ACHN (cell line): ENCODE results near the gene CD74.

ENCODE experiments used
- DNase-seq: peaks from one replicate; pipeline ENCODE4 v3.0.0-alpha.2; 2015
- in situ Hi-C: cut with HindIII; loops from 2 replicates; pipeline ENCODE4 v1.10.0; 2017; ENCODE audit warnings: low sequenced_read_pairs, low pct_ligation_motif_present, low pct_unique_long_range_greater_than_20kb

Gene CD74

DNA sequence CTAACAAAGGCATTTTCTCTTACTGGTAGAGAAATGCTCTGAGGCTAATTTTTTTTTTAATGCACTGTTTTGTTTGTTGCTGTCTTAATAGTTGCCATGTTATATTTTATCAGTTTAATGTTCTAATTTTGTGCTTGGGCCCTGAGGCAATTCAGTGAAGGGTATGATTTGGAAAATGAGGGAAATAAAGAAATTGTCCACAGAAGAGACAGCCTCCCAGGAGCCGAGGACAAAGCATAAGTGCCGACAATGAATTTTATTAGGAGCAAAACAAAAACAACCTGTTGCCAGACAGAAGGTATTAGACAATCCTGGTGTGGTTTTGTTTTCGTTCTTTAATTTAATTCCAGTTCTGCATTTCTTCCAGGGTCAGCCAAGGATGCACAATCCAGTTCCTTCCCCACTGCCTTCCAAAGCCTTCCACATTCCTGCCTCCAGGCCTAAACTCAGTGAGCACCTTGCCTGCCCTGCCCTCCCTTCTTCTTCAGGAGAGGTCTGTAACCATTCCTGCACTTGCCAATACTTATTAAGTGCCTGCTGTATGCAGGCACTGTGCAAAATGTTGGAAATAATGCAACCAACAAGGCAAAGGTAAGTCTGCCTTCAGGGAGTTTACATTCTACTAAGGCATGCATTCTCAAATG, 59.6 kb downstream of the CD74 start:
- DNase-seq: no peak
- in situ Hi-C loops: no loop called here

DNA sequence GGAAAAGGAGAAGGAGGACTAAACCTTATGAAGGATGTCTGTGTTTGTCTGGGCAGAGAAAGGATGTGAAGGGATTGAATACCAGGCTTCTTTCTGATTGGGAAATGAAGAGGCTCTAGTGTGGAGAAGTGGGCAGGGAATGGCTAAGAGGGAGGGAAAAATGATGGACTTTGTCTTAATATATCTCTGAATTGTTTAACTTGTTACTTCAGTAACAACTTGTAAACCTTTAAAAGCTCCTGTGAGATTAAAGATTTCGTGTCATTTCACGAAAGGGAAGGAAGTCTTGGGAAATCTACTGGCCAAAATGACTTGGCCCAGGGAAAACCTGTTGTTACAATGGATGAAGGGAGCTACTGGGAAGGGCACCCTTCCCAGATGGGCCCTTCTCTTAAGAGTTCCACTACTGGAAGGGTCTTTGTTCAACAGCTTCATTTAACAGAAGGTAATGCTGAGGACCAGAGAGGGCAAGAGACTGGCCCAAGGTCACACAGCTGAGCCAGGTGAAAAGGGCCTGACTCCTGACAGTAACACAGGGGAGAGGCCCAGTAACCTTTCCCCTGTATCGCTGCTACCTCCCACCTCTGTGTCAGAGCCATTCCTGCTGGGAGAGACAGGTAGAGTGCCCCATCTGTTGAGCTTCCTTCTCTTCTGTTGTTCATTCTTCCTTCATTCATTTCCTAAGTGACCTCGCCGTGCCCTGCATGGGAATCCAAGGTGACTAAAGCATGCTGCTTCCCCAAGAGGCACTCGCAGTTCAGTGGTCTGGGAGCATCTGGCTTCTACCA, 60.3 kb downstream of the CD74 start:
- DNase-seq: no peak
- in situ Hi-C loops: no loop called here
